NCI-H1048 (cell line): ENCODE measurements around the gene CDKN1A.
"Not testable (repeated sequence)": the region's sequence is repeated elsewhere in the genome, so short reads cannot be mapped to it uniquely, and the experiment has no call there.

Source experiments
- DNase-seq: peaks from one replicate; lab custom pipeline; 2025; lab: John Stamatoyannopoulos, UW

The CDKN1A gene

GRCh38 chr6:36721369-36722140 lies 43.0 kb downstream of the CDKN1A start:
- no peak for DNase-seq

GRCh38 chr6:36722365-36722764 lies 43.9 kb downstream of the CDKN1A start:
- DNase-seq: no peak

GRCh38 chr6:36722879-36723278 lies 44.4 kb downstream of the CDKN1A start:
- no peak for DNase-seq

- not testable (repeated sequence) for DNase-seq
Measured at GRCh38 chr6:36723992-36724391, 45.5 kb downstream of the CDKN1A start.

GRCh38 chr6:36724514-36725390 lies 46.2 kb downstream of the CDKN1A start:
- no peak for DNase-seq

GRCh38 chr6:36725581-36725980 lies 47.1 kb downstream of the CDKN1A start:
- no peak for DNase-seq

GRCh38 chr6:36727505-36728021 lies 49.0 kb downstream of the CDKN1A start:
- no peak for DNase-seq

- DNase-seq: no peak
Measured at GRCh38 chr6:36728289-36729160, 50.0 kb downstream of the CDKN1A start.

GRCh38 chr6:36729161-36729524 lies 50.6 kb downstream of the CDKN1A start:
- no peak for DNase-seq

- DNase-seq: no peak
Measured at GRCh38 chr6:36730424-36731380, 52.2 kb downstream of the CDKN1A start.

GRCh38 chr6:36731622-36732310 lies 53.3 kb downstream of the CDKN1A start:
- DNase-seq: no peak

- no peak for DNase-seq
Measured at GRCh38 chr6:36733300-36733699, 54.8 kb downstream of the CDKN1A start.

GRCh38 chr6:36734486-36735060 lies 56.1 kb downstream of the CDKN1A start:
- no peak for DNase-seq

GRCh38 chr6:36735110-36736071 lies 56.9 kb downstream of the CDKN1A start:
- DNase-seq: no peak
